Body of pancreas (tissue), 4 donors: ENCODE data around the gene PRPF8.

Source experiments
- CTCF ChIP-seq, 7 experiments: fragments of 450-650 bp in 4 of 7; fragments of 200-600 bp in 3 of 7; sonication (generic) in 3 of 7; IDR thresholded peaks; one replicate each; pipeline ENCODE4 v1.5.1; 2016 to 2019; ENCODE audit warnings: antibody characterized with exemption in 7 of 7
- POLR2A ChIP-seq, 3 donors: fragments of 450-650 bp; IDR thresholded peaks; one replicate each; pipeline ENCODE4 v1.6.1; 2016; ENCODE audit warnings: antibody characterized with exemption in 3 of 3, mild to moderate bottlenecking in 2 of 3

GRCh38 chr17:1623057-1623630, 61.5 kb downstream of the PRPF8 start:
- TF ChIP-seq CTCF (IDR thresholded peaks at IDR 0.05) = no peak
- no peak for TF ChIP-seq POLR2A (IDR thresholded peaks at IDR 0.05)
